Keratinocyte (primary cell): ENCODE measurements around the gene DNM1. TPM values are rescaled to one million over a fixed set of nuclear protein-coding genes. Genes with fewer than 3 reads are reported as not detected.
A peak's percentile ranks its signal among the peaks of the same experiment; 100 is the strongest.

Experiments used
- DNase-seq: peaks from one replicate; pipeline ENCODE4 v3.0.0-alpha.2; 2011; ENCODE audit warnings: low read depth, missing footprints, low spot score
- FAIRE-seq: peaks from 2 replicates; lab custom pipeline; 2011; peaks lifted over from hg19 to GRCh38; lab: Jason Lieb, UNC
- H2AFZ ChIP-seq: 2 replicates; pipeline ENCODE4 v1.6.0; 2012; ENCODE audit warnings: low read length, control low read depth, inconsistent platforms; ENCODE audit not compliant: control insufficient read depth
- H3K27ac ChIP-seq: 2 replicates; pipeline ENCODE4 v1.5.1; 2011; ENCODE audit warnings: low read length; ENCODE audit not compliant: control insufficient read depth, insufficient read depth
- H3K27me3 ChIP-seq: 3 replicates; pipeline ENCODE4 v1.6.0; 2011; ENCODE audit warnings: low read length; ENCODE audit not compliant: control insufficient read depth, insufficient read depth; ENCODE audit errors: extremely low read depth
- H3K36me3 ChIP-seq, 2 experiments: 2 replicates in 1 of 2; 3 replicates in 1 of 2; pipeline ENCODE4 v1.5.1; 2011; ENCODE audit warnings: low read length in 2 of 2, mild to moderate bottlenecking in 1 of 2; ENCODE audit not compliant: control insufficient read depth in 2 of 2, insufficient read depth in 2 of 2; ENCODE audit errors: extremely low read depth in 1 of 2
- H3K4me1 ChIP-seq: 3 replicates; pipeline ENCODE4 v1.5.1; 2011; ENCODE audit warnings: low read length; ENCODE audit not compliant: control insufficient read depth, insufficient read depth; ENCODE audit errors: extremely low read depth
- H3K4me2 ChIP-seq: 3 replicates; pipeline ENCODE4 v1.6.0; 2011; ENCODE audit warnings: low read depth, low read length; ENCODE audit not compliant: control insufficient read depth, insufficient read depth; ENCODE audit errors: extremely low read depth
- H3K4me3 ChIP-seq, 3 experiments: fragments of 200-600 bp in 1 of 3; sonication (generic) in 1 of 3; 2 replicates in 2 of 3; 3 replicates in 1 of 3; pipeline ENCODE4 v1.5.1; 2011 to 2016; ENCODE audit warnings: low read length in 3 of 3, mild to moderate bottlenecking in 3 of 3, control low read depth in 2 of 3, inconsistent platforms in 1 of 3, low read depth in 1 of 3, mixed read lengths in 1 of 3, mixed run types in 1 of 3, moderate library complexity in 1 of 3; ENCODE audit not compliant: control insufficient read depth in 2 of 3, insufficient read depth in 2 of 3; ENCODE audit errors: extremely low read depth in 1 of 3
- H3K79me2 ChIP-seq: 2 replicates; pipeline ENCODE4 v1.6.0; 2012; ENCODE audit warnings: low read length; ENCODE audit not compliant: control insufficient read depth, insufficient read depth
- H3K9ac ChIP-seq: 3 replicates; pipeline ENCODE4 v1.6.0; 2011; ENCODE audit warnings: low read length; ENCODE audit not compliant: control insufficient read depth, insufficient read depth; ENCODE audit errors: extremely low read depth
- H3K9me1 ChIP-seq: 3 replicates; pipeline ENCODE4 v1.6.0; 2011; ENCODE audit warnings: low read length; ENCODE audit not compliant: control insufficient read depth, insufficient read depth; ENCODE audit errors: extremely low read depth
- H3K9me3 ChIP-seq: 2 replicates; pipeline ENCODE4 v1.5.1; 2012; ENCODE audit warnings: low read depth, low read length; ENCODE audit not compliant: control insufficient read depth
- H4K20me1 ChIP-seq: 3 replicates; pipeline ENCODE4 v1.6.0; 2011; ENCODE audit warnings: low read length; ENCODE audit not compliant: control insufficient read depth, insufficient read depth; ENCODE audit errors: extremely low read depth
- EZH2 ChIP-seq: IDR thresholded peaks from one replicate; pipeline ENCODE4 v1.6.1; 2012; ENCODE audit warnings: inconsistent platforms, mild to moderate bottlenecking, low read length, moderate library complexity
- dilution Hi-C: fragments of 300-500 bp; cut with MboI; formaldehyde crosslinking; loops from one replicate; pipeline ENCODE4 v1.7.0; 2020; ENCODE audit warnings: low sequenced_read_pairs; ENCODE audit not compliant: extremely low pct_ligation_motif_present
- polyA plus RNA-seq, 5 experiments: library from polyadenylated mRNA; depleted of rRNA in 3 of 5; stranded (reverse) in 3 of 5; stranded (forward) in 1 of 5; unstranded in 1 of 5; fragments of >200 nt; gene quantifications; 1 replicate in 1 of 5; 2 replicates in 3 of 5; 3 replicates in 1 of 5; pipeline versions ENCODE4 v1.2.1 to v1.2.3, GENCODE V29; 2011 to 2012; ENCODE audit warnings: missing spikeins in 2 of 5, low read depth in 1 of 5, low replicate concordance in 1 of 5
- TF ChIP-seq, protein P1 (sequence below), 3 experiments: IDR thresholded peaks in 1 of 3; conservative IDR thresholded peaks in 1 of 3; optimal IDR thresholded peaks in 1 of 3; 2 replicates in 2 of 3; 3 replicates in 1 of 3; pipeline versions ENCODE3 to v1.5.1; 2011; ENCODE audit warnings: low read length in 3 of 3, mild to moderate bottlenecking in 3 of 3, moderate library complexity in 2 of 3, control low read depth in 1 of 3, inconsistent platforms in 1 of 3; ENCODE audit not compliant: insufficient read depth in 2 of 3; ENCODE audit errors: extremely low read depth in 1 of 3

Gene DNM1
- polyA plus RNA-seq, 1 donor (not counting 4 experiments of a cell fraction or from before 2014, with no cell fraction given), result 0.25 TPM

DNA sequence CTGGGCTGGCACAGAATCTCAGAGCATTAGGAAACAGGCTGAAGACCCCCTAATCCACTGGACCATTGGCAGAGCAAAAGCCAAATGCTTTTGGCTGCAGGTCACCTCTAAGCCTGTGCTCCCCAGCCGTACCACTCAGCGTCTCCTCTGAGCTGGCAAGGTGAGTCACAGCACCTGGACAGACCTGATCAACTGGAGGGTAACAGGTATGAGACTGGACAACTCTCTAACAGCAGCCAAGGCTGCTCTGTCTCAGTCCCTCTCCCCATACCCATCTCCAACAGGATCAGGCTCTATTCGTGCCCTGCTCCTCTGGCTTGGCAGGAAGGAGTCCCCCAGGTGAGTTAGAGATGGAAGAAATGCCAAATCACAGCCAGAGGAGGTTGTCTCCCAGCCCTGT, 67.9 kb downstream of the DNM1 start:
- H3K27me3 ChIP-seq, result no peaks in the 10 kb centered on the region
- H3K9me3 ChIP-seq, result no peaks in the 10 kb centered on the region
- TF ChIP-seq, protein P1, sequence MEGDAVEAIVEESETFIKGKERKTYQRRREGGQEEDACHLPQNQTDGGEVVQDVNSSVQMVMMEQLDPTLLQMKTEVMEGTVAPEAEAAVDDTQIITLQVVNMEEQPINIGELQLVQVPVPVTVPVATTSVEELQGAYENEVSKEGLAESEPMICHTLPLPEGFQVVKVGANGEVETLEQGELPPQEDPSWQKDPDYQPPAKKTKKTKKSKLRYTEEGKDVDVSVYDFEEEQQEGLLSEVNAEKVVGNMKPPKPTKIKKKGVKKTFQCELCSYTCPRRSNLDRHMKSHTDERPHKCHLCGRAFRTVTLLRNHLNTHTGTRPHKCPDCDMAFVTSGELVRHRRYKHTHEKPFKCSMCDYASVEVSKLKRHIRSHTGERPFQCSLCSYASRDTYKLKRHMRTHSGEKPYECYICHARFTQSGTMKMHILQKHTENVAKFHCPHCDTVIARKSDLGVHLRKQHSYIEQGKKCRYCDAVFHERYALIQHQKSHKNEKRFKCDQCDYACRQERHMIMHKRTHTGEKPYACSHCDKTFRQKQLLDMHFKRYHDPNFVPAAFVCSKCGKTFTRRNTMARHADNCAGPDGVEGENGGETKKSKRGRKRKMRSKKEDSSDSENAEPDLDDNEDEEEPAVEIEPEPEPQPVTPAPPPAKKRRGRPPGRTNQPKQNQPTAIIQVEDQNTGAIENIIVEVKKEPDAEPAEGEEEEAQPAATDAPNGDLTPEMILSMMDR (optimal IDR thresholded peaks at IDR 0.05 in 1 of 3, IDR thresholded peaks at IDR 0.05 in 1 of 3, conservative IDR thresholded peaks at IDR 0.05 in 1 of 3; ENCODE audit: extremely low read depth in 1 of 3, insufficient read depth in 2 of 3, low read length in 3 of 3), result no peak
- no peak for TF ChIP-seq EZH2
- H3K9ac ChIP-seq, result peak overlapping the region; percentile 22
- H3K27ac ChIP-seq, result peak overlapping the region; percentile 40
- no peak for DNase-seq
- H3K9me1 ChIP-seq, result peaks cover 4% of the 10 kb centered on the region
- H4K20me1 ChIP-seq, result no peaks in the 10 kb centered on the region
- H3K4me3 ChIP-seq, result no peak overlapping the region
- dilution Hi-C loops, result no loop called here
- H3K79me2 ChIP-seq, result peaks cover 18% of the 10 kb centered on the region
- H3K36me3 ChIP-seq, result peaks cover 31 to 45% of the 10 kb centered on the region in 2 experiments
- peaks cover 25% of the 10 kb centered on the region for H3K4me1 ChIP-seq
- H3K4me2 ChIP-seq, result peak overlapping the region; percentile 45
- no peak overlapping the region for H2AFZ ChIP-seq
- FAIRE-seq, result peak; percentile 48

DNA sequence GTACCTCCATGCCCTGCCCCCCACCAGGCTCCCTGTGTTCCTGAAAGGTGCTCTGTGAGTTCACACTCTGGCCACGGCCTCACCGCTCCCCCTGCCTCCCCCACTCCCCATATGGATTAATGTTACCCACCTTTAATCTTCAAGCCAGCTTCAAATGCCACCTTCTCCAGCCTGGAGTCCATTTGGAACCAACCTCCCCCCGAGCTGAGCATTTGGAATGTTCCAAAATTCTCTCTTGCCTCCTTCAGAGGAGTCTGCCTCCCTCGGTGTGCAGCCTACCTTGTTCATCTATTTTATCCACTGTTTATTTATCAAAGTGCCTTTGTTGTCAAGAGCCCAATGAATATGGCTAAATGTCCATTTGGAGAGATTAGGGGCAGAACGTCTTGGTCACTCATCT, 68.3 kb downstream of the DNM1 start:
- no peak overlapping the region for H2AFZ ChIP-seq
- H4K20me1 ChIP-seq, result no peaks in the 10 kb centered on the region
- peaks cover 21% of the 10 kb centered on the region for H3K79me2 ChIP-seq
- peak overlapping the region; percentile 22 for H3K9ac ChIP-seq
- no peaks in the 10 kb centered on the region for H3K27me3 ChIP-seq
- H3K4me1 ChIP-seq, result peaks cover 25% of the 10 kb centered on the region
- H3K27ac ChIP-seq, result peak overlapping the region; percentile 40
- DNase-seq, result no peak
- H3K36me3 ChIP-seq, result peaks cover 30 to 42% of the 10 kb centered on the region in 2 experiments
- dilution Hi-C loops, result no loop called here
- no peak for TF ChIP-seq EZH2
- TF ChIP-seq, protein P1 (optimal IDR thresholded peaks at IDR 0.05 in 1 of 3, IDR thresholded peaks at IDR 0.05 in 1 of 3, conservative IDR thresholded peaks at IDR 0.05 in 1 of 3; ENCODE audit: extremely low read depth in 1 of 3, insufficient read depth in 2 of 3, low read length in 3 of 3), result no peak
- H3K9me1 ChIP-seq, result peaks cover 4% of the 10 kb centered on the region
- H3K4me3 ChIP-seq, result no peak overlapping the region
- H3K9me3 ChIP-seq, result no peaks in the 10 kb centered on the region
- peak overlapping the region; percentile 45 for H3K4me2 ChIP-seq
- FAIRE-seq, result no peak
